Lower lobe of right lung (tissue), 2 donors: Measurements from ENCODE around the gene FAM221A. TPM values are rescaled to one million over a fixed set of nuclear protein-coding genes. Genes with fewer than 3 reads are reported as not detected.

Experiments used
- ATAC-seq, 2 donors: fragments of 200-7000 bp; cut with Tn5 transposase; one replicate each; pipeline ENCODE4 v1.9.1; 2020 to 2022; ENCODE audit warnings: mild to moderate bottlenecking in 2 of 2, moderate library complexity in 2 of 2
- DNase-seq: peaks from one replicate; pipeline ENCODE4 v3.0.0-alpha.2; 2020
- H3K27ac ChIP-seq: fragments of 200-600 bp; one replicate; pipeline ENCODE4 v1.8.0; 2022
- H3K27me3 ChIP-seq: fragments of 200-600 bp; one replicate; pipeline ENCODE4 v1.8.0; 2022; ENCODE audit warnings: low read depth
- H3K36me3 ChIP-seq: fragments of 200-600 bp; one replicate; pipeline ENCODE4 v1.8.0; 2022; ENCODE audit warnings: mild to moderate bottlenecking
- H3K4me1 ChIP-seq: fragments of 200-600 bp; one replicate; pipeline ENCODE4 v1.8.0; 2022
- H3K4me3 ChIP-seq: fragments of 200-600 bp; one replicate; pipeline ENCODE4 v1.8.0; 2022; ENCODE audit warnings: mild to moderate bottlenecking
- H3K9me3 ChIP-seq: fragments of 200-600 bp; one replicate; pipeline ENCODE4 v1.8.0; 2022
- intact Hi-C: fragments of 100-400 bp; cut with DNase I; formaldehyde crosslinking; loops from one replicate; pipeline ENCODE4 v1.11.0; 2022
- total RNA-seq: library from RNA; stranded (reverse); fragmentation: NEBNext Ultra II Directional; extraction: Animal tissue kit (Norgen Biotek cat#: 25700); gene quantifications from one replicate; pipeline ENCODE4 v1.2.1, GENCODE V29; 2021
- TF ChIP-seq, protein P1 (sequence below): fragments of 200-600 bp; IDR thresholded peaks from one replicate; pipeline ENCODE4 v1.8.0; 2022; ENCODE audit warnings: antibody characterized with exemption, mild to moderate bottlenecking
- donor health status: DM: no; HTN: yes; CAD: no; lungs with severe emphysema.

FAM221A gene
- total RNA-seq, 1 donor from 2014 or later = 10.3 TPM

GRCh38 chr7:23743226-23743625 lies 63.2 kb downstream of the FAM221A start:
- H3K4me3 ChIP-seq = no peak overlapping the region
- ATAC-seq (no peak), DNase-seq (no peak)
- TF ChIP-seq, protein P1, sequence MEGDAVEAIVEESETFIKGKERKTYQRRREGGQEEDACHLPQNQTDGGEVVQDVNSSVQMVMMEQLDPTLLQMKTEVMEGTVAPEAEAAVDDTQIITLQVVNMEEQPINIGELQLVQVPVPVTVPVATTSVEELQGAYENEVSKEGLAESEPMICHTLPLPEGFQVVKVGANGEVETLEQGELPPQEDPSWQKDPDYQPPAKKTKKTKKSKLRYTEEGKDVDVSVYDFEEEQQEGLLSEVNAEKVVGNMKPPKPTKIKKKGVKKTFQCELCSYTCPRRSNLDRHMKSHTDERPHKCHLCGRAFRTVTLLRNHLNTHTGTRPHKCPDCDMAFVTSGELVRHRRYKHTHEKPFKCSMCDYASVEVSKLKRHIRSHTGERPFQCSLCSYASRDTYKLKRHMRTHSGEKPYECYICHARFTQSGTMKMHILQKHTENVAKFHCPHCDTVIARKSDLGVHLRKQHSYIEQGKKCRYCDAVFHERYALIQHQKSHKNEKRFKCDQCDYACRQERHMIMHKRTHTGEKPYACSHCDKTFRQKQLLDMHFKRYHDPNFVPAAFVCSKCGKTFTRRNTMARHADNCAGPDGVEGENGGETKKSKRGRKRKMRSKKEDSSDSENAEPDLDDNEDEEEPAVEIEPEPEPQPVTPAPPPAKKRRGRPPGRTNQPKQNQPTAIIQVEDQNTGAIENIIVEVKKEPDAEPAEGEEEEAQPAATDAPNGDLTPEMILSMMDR = no peak
- H3K36me3 ChIP-seq = no peaks in the 10 kb centered on the region
- intact Hi-C loops = no loop called here
- H3K4me1 ChIP-seq = no peaks in the 10 kb centered on the region
- peaks cover 13% of the 10 kb centered on the region for H3K9me3 ChIP-seq
- no peak overlapping the region for H3K27ac ChIP-seq
- H3K27me3 ChIP-seq = no peaks in the 10 kb centered on the region

DNA sequence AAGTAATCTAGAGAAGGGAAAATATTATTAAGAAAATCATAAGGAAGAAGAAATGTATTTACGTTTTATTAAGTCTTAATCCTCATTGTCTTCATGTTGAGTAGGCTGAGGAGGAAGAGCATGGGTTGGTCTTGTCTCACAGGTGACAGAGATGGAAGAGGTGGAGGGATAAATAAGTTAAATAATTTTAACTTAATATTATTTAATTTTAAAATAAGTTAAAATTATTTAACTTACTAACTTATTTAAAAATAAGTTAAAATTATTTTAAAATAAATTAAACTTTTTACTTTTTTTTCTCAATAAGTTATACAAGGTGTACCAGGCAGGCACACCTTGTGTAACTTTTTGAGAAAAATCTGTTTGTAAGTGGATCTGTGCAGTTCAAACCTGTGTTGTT lies 66.6 kb downstream of the FAM221A start:
- Histone ChIP-seq H3K36me3 (no peaks in the 10 kb centered on the region), H3K4me1 (no peaks in the 10 kb centered on the region), H3K27me3 (no peaks in the 10 kb centered on the region), H3K27ac (no peak overlapping the region), H3K4me3 (no peak overlapping the region), H3K9me3 (peaks cover 13% of the 10 kb centered on the region)
- TF ChIP-seq, protein P1 = no peak
- ATAC-seq (no peak), DNase-seq (no peak)
- intact Hi-C loops = no loop called here

- Histone ChIP-seq H3K36me3 (no peaks in the 10 kb centered on the region), H3K9me3 (no peaks in the 10 kb centered on the region), H3K4me1 (no peaks in the 10 kb centered on the region), H3K27ac (no peak overlapping the region), H3K4me3 (no peak overlapping the region), H3K27me3 (no peaks in the 10 kb centered on the region)
- ATAC-seq = no peak
- TF ChIP-seq, protein P1 = no peak
- intact Hi-C loops = no loop called here
- DNase-seq = no peak
These were observed 71.9 kb downstream of the FAM221A start for GRCh38 chr7:23751852-23752251.

Other genes starting within 250 kb of the FAM221A start
- gene IGF2BP3, start 209.7 kb upstream of the FAM221A start, total RNA-seq = 2.0 TPM
- 84.1 TPM for gene TRA2A, start 148.2 kb upstream of the FAM221A start, total RNA-seq
- 15.5 TPM for gene CCDC126, start 82.8 kb upstream of the FAM221A start, total RNA-seq
- 1.0 TPM for gene STK31, start 30.0 kb downstream of the FAM221A start, total RNA-seq